Right cardiac atrium (tissue), 5 donors: ENCODE data around the gene AIFM3. TPM values are rescaled to one million over a fixed set of nuclear protein-coding genes. Genes with fewer than 3 reads are reported as not detected.

Experiments
- ATAC-seq, 2 donors: fragments of 200-7000 bp; cut with Tn5 transposase; one replicate each; pipeline versions ENCODE4 v1.8.0 to v1.9.1; 2020; ENCODE audit warnings: moderate library complexity in 2 of 2, mild to moderate bottlenecking in 1 of 2
- DNase-seq, 3 donors: peaks; one replicate each; pipeline ENCODE4 v3.0.0-alpha.2; 2020
- H3K27ac ChIP-seq: one replicate; pipeline ENCODE4 v1.5.1; 2013; ENCODE audit warnings: mild to moderate bottlenecking, low read length, control low read depth, moderate library complexity
- H3K27me3 ChIP-seq: one replicate; pipeline ENCODE4 v1.6.1; 2013; ENCODE audit not compliant: control insufficient read depth, insufficient read depth
- H3K4me1 ChIP-seq: one replicate; pipeline ENCODE4 v1.6.1; 2013; ENCODE audit warnings: low read length; ENCODE audit not compliant: control insufficient read depth, insufficient read depth
- H3K4me3 ChIP-seq: one replicate; pipeline ENCODE4 v1.5.1; 2013; ENCODE audit warnings: low read length, control low read depth
- H3K9me3 ChIP-seq: one replicate; pipeline ENCODE4 v1.6.1; 2013; ENCODE audit warnings: low read length; ENCODE audit not compliant: control insufficient read depth
- WGBS: extraction: QIAGEN DNeasy Blood & Tissue Kit; methylation state at CpG from one replicate; pipeline ENCODE4 v1.1.7; 2013; 5-methylcytosine and 5-hydroxymethylcytosine counted together
- intact Hi-C, 4 donors: fragments of 100-400 bp; cut with DNase I; formaldehyde crosslinking; loops; one replicate each; pipeline versions ENCODE4 v1.11.0 to v1.14.0; 2022 to 2023
- polyA plus RNA-seq: library from polyadenylated mRNA; stranded (reverse); fragments of 200-250 nt; gene quantifications from one replicate; pipeline ENCODE4 v1.2.3, GENCODE V29; 2013
- total RNA-seq, 4 donors: library from RNA; stranded (reverse); fragmentation: NEBNext Ultra II Directional; extraction: Animal tissue kit (Norgen Biotek cat#: 25700); gene quantifications; one replicate each; pipeline ENCODE4 v1.2.1, GENCODE V29; 2021
- donor health status: healthy with polysubstance abuse.
- donor health status: DM: no; HTN: yes; CAD: no.
- donor health status: DM: no; HTN: no; CAD: no.
- donor health status: DM: no; HTN: yes; CAD: no; lungs with severe emphysema.
- donor health status: DM: yes; HTN: yes; CAD: no.

Gene AIFM3
- total and polyA plus RNA-seq, 5 donors: 1.0 to 2.1 (median 1.4) TPM

- DNase-seq (no peak), ATAC-seq (no peak)
- Histone ChIP-seq H3K4me1 (peaks cover 2% of the 10 kb centered on the region), H3K9me3 (no peaks in the 10 kb centered on the region), H3K27me3 (no peaks in the 10 kb centered on the region), H3K27ac (no peak overlapping the region), H3K4me3 (no peak overlapping the region)
- intact Hi-C loops: no loop called here
- 93% methylated on average over 8 of the region's 8 CpGs for WGBS
Observed at GRCh38 chr22:20951932-20952380, 15.1 kb upstream of the AIFM3 start.

GRCh38 chr22:20952544-20953341 lies 14.3 kb upstream of the AIFM3 start:
- intact Hi-C loops: no loop called here
- Histone ChIP-seq H3K4me3 (no peak overlapping the region), H3K27ac (no peak overlapping the region), H3K9me3 (no peaks in the 10 kb centered on the region), H3K4me1 (no peaks in the 10 kb centered on the region), H3K27me3 (no peaks in the 10 kb centered on the region)
- DNase-seq: no peak
- WGBS: 83% methylated on average over 13 of the region's 13 CpGs
- no peak for ATAC-seq

- H3K9me3 ChIP-seq: no peaks in the 10 kb centered on the region
- no peak overlapping the region for H3K4me3 ChIP-seq
- no peak for ATAC-seq
- H3K4me1 ChIP-seq: no peaks in the 10 kb centered on the region
- intact Hi-C loops: no loop called here
- WGBS: 75% methylated on average over 3 of the region's 3 CpGs
- H3K27ac ChIP-seq: no peak overlapping the region
- H3K27me3 ChIP-seq: no peaks in the 10 kb centered on the region
- DNase-seq: no peak
Observed at GRCh38 chr22:20953342-20953608, 13.8 kb upstream of the AIFM3 start.

- H3K27me3 ChIP-seq: no peaks in the 10 kb centered on the region
- no peaks in the 10 kb centered on the region for H3K4me1 ChIP-seq
- H3K27ac ChIP-seq: no peak overlapping the region
- ATAC-seq: peak in 1 of 2 donors; percentile 10
- no peak for DNase-seq
- WGBS: 85% methylated on average over 8 of the region's 8 CpGs
- H3K4me3 ChIP-seq: no peak overlapping the region
- no peaks in the 10 kb centered on the region for H3K9me3 ChIP-seq
- intact Hi-C loops: no loop called here
Observed at GRCh38 chr22:20953668-20954500, 13.2 kb upstream of the AIFM3 start.

GRCh38 chr22:20955548-20955947 lies 11.5 kb upstream of the AIFM3 start:
- Histone ChIP-seq H3K27ac (no peak overlapping the region), H3K4me3 (no peak overlapping the region), H3K4me1 (no peaks in the 10 kb centered on the region), H3K9me3 (no peaks in the 10 kb centered on the region), H3K27me3 (no peaks in the 10 kb centered on the region)
- intact Hi-C loops: no loop called here
- DNase-seq: no peak
- 88% methylated on average over 7 of the region's 7 CpGs for WGBS
- no peak for ATAC-seq

GRCh38 chr22:20956258-20957101 lies 10.6 kb upstream of the AIFM3 start:
- no peak overlapping the region for H3K27ac ChIP-seq
- H3K4me3 ChIP-seq: peak overlapping the region; percentile 63
- H3K9me3 ChIP-seq: no peaks in the 10 kb centered on the region
- H3K27me3 ChIP-seq: no peaks in the 10 kb centered on the region
- H3K4me1 ChIP-seq: no peaks in the 10 kb centered on the region
- intact Hi-C loops: no loop called here
- 47% methylated on average over 27 of the region's 27 CpGs for WGBS
- DNase-seq: peak in 1 of 3 donors; percentile 57
- peak in 1 of 2 donors; percentile 8 for ATAC-seq

GRCh38 chr22:20957102-20957682 lies 9.9 kb upstream of the AIFM3 start:
- Histone ChIP-seq H3K9me3 (no peaks in the 10 kb centered on the region), H3K27me3 (no peaks in the 10 kb centered on the region), H3K4me3 (peak overlapping the region; percentile 63), H3K4me1 (no peaks in the 10 kb centered on the region), H3K27ac (no peak overlapping the region)
- 2% methylated on average over 59 of the region's 59 CpGs for WGBS
- intact Hi-C loops: no loop called here
- ATAC-seq: peak; percentile 60 to 61
- peak in 2 of 3 donors; percentile 74 to 75 for DNase-seq

GRCh38 chr22:20957683-20958431 lies 9.2 kb upstream of the AIFM3 start:
- peak overlapping the region; percentile 63 for H3K4me3 ChIP-seq
- H3K27me3 ChIP-seq: no peaks in the 10 kb centered on the region
- no peaks in the 10 kb centered on the region for H3K9me3 ChIP-seq
- DNase-seq (peak; percentile 44 to 79 (median 75)), ATAC-seq (peak; percentile 73)
- H3K27ac ChIP-seq: no peak overlapping the region
- no peaks in the 10 kb centered on the region for H3K4me1 ChIP-seq
- intact Hi-C loops: no loop called here
- 3% methylated on average over 32 of the region's 32 CpGs for WGBS

GRCh38 chr22:20959578-20960461 lies 7.2 kb upstream of the AIFM3 start:
- DNase-seq: peak in 1 of 3 donors; percentile 20
- ATAC-seq: no peak
- intact Hi-C loops: loop anchor here in 1 of 4 donors (10.0 kb wide), 1 partner anchor 55 kb away; no protein-coding TSS in a partner anchor

More at GRCh38 chr22:20959578-20960461, 7.2 kb upstream of the AIFM3 start:
- 95% methylated on average over 20 of the region's 20 CpGs for WGBS
- no peaks in the 10 kb centered on the region for H3K4me1 ChIP-seq
- H3K4me3 ChIP-seq: no peak overlapping the region
- no peak overlapping the region for H3K27ac ChIP-seq
- no peaks in the 10 kb centered on the region for H3K27me3 ChIP-seq
- H3K9me3 ChIP-seq: no peaks in the 10 kb centered on the region
